PC-9 (cell line): Measurements from ENCODE around the gene ADAMTS8. TPM values are rescaled to one million over a fixed set of nuclear protein-coding genes. Genes with fewer than 3 reads are reported as not detected.

ENCODE experiments used
- BruUV-seq: library from RNA; stranded (reverse); fragments of 400-500 nt; replicated peaks from 2 replicates; lab custom pipeline; 2021; lab: Mats Ljungman, UMichigan
- CTCF ChIA-PET: fragments of 300-600 bp; sonication (Branson Sonifier 250); formaldehyde crosslinking; loops from one replicate; lab custom pipeline; 2022; ENCODE audit warnings: antibody characterized with exemption; lab: Charles Lee
- POLR2A ChIA-PET: fragments of 300-600 bp; sonication (Branson Sonifier 250); formaldehyde crosslinking; loops from one replicate; lab custom pipeline; 2022; ENCODE audit warnings: antibody characterized with exemption; ENCODE audit not compliant: unreplicated experiment; lab: Charles Lee
- DNase-seq, 2 experiments: peaks; one replicate each; pipeline versions ENCODE4 v3.0.0 to v3.0.0-alpha.2; 2015 to 2022; ENCODE audit warnings: mixed read lengths in 1 of 2
- H2AFZ ChIP-seq: fragments of 200-600 bp; sonication (generic); 2 replicates; pipeline ENCODE4 v1.8.1; 2017; ENCODE audit warnings: antibody characterized with exemption
- H3F3A ChIP-seq: fragments of 200-600 bp; sonication (generic); 2 replicates; pipeline ENCODE4 v1.8.1; 2017; ENCODE audit warnings: antibody characterized with exemption, mild to moderate bottlenecking, low read depth; ENCODE audit not compliant: insufficient read depth
- H3K27ac ChIP-seq: fragments of 200-600 bp; sonication (generic); 2 replicates; pipeline ENCODE4 v1.6.1; 2016; ENCODE audit warnings: mixed run types
- H3K27me3 ChIP-seq: fragments of 200-600 bp; sonication (generic); 2 replicates; pipeline ENCODE4 v1.6.1; 2016; ENCODE audit warnings: low read depth, mixed run types; ENCODE audit not compliant: insufficient read depth
- H3K36me3 ChIP-seq: fragments of 200-600 bp; sonication (generic); 2 replicates; pipeline ENCODE4 v1.6.1; 2016; ENCODE audit warnings: low read depth, mixed run types
- H3K4me1 ChIP-seq: fragments of 200-600 bp; sonication (generic); replicated peaks from 2 replicates; pipeline ENCODE4 v1.6.1; 2016; ENCODE audit warnings: mixed run types; ENCODE audit not compliant: insufficient read depth
- H3K4me2 ChIP-seq: fragments of 200-600 bp; sonication (generic); 2 replicates; pipeline ENCODE4 v1.6.1; 2017; ENCODE audit warnings: mixed run types
- H3K4me3 ChIP-seq: fragments of 200-600 bp; sonication (generic); 2 replicates; pipeline ENCODE4 v1.6.1; 2016; ENCODE audit warnings: mixed run types
- H3K79me2 ChIP-seq: fragments of 200-600 bp; sonication (generic); 2 replicates; pipeline ENCODE4 v1.6.1; 2017; ENCODE audit warnings: low read depth, mixed run types
- H3K9me2 ChIP-seq: fragments of 200-600 bp; sonication (generic); 2 replicates; pipeline ENCODE4 v1.8.1; 2017; ENCODE audit warnings: mild to moderate bottlenecking; ENCODE audit not compliant: insufficient read depth
- H3K9me3 ChIP-seq: fragments of 200-600 bp; sonication (generic); 2 replicates; pipeline ENCODE4 v1.8.1; 2016; ENCODE audit warnings: low read depth; ENCODE audit not compliant: insufficient read depth
- H4K20me1 ChIP-seq: fragments of 200-600 bp; sonication (generic); 2 replicates; pipeline ENCODE4 v1.8.1; 2017; ENCODE audit not compliant: insufficient read depth
- EZH2 ChIP-seq: fragments of 200-600 bp; sonication (generic); IDR thresholded peaks from 2 replicates; pipeline ENCODE4 v1.8.0; 2017; ENCODE audit warnings: antibody characterized with exemption, low read depth
- intact Hi-C: fragments of 100-400 bp; cut with micrococcal nuclease; formaldehyde crosslinking; loops from one replicate; pipeline ENCODE4 v1.10.0; 2022; ENCODE audit not compliant: unreplicated experiment
- total RNA-seq: library from RNA; stranded (reverse); gene quantifications from 2 replicates; pipeline ENCODE4 v1.2.3, GENCODE V29; 2021
- TF ChIP-seq, protein P1 (sequence below): fragments of 200-600 bp; sonication (generic); conservative IDR thresholded peaks from 2 replicates; pipeline ENCODE4 v1.6.1; 2017; ENCODE audit warnings: mixed run types, antibody characterized with exemption, mild to moderate bottlenecking, moderate library complexity

Gene ADAMTS8
- total RNA-seq, 1 experiment from 2014 or later: not detected

GRCh38 chr11:130436171-130436570 lies 7.8 kb upstream of the ADAMTS8 start:
- TF ChIP-seq, protein P1, sequence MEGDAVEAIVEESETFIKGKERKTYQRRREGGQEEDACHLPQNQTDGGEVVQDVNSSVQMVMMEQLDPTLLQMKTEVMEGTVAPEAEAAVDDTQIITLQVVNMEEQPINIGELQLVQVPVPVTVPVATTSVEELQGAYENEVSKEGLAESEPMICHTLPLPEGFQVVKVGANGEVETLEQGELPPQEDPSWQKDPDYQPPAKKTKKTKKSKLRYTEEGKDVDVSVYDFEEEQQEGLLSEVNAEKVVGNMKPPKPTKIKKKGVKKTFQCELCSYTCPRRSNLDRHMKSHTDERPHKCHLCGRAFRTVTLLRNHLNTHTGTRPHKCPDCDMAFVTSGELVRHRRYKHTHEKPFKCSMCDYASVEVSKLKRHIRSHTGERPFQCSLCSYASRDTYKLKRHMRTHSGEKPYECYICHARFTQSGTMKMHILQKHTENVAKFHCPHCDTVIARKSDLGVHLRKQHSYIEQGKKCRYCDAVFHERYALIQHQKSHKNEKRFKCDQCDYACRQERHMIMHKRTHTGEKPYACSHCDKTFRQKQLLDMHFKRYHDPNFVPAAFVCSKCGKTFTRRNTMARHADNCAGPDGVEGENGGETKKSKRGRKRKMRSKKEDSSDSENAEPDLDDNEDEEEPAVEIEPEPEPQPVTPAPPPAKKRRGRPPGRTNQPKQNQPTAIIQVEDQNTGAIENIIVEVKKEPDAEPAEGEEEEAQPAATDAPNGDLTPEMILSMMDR: no peak
- TF ChIP-seq EZH2: no peak
- POLR2A ChIA-PET: no interaction called here
- no peaks in the 10 kb centered on the region for H3F3A ChIP-seq
- no peaks in the 10 kb centered on the region for H3K36me3 ChIP-seq
- CTCF ChIA-PET: no interaction called here
- no peak overlapping the region for H3K4me3 ChIP-seq
- H3K27ac ChIP-seq: no peak overlapping the region
- no peaks in the 10 kb centered on the region for H3K79me2 ChIP-seq
- DNase-seq: no peak
- no peaks in the 10 kb centered on the region for H4K20me1 ChIP-seq
- BruUV-seq: no TSS peak
- no peak overlapping the region for H3K4me2 ChIP-seq
- H3K9me2 ChIP-seq: no peaks in the 10 kb centered on the region
- no peaks in the 10 kb centered on the region for H3K27me3 ChIP-seq
- H2AFZ ChIP-seq: no peak overlapping the region
- intact Hi-C loops: loop anchor here (5.0 to 10.0 kb wide), 2 partner anchors 91 to 149 kb away; no protein-coding TSS in a partner anchor
- 0 out of 2 replicates have a peak, but pooled peaks cover 4% of the 10 kb centered on the region for H3K4me1 ChIP-seq
- no peaks in the 10 kb centered on the region for H3K9me3 ChIP-seq

DNA sequence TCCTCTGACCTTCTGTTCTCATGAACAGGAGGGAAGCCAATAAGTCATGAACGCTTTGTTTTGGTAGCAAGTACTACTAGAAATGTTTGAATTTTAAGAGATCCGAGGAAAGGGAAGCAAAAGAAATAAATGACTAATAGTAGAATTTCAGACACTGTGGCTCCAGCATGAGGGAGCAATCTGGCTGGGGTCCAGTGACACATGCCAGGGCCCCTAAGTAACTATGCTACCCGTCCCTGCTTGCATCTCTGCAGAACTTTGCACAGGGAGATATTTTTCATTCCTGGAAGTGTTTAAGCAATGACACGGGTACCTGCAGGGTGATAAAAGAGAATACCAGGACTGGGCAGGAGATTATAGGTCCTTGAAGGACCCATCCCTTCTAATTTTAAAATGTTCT lies 7.3 kb upstream of the ADAMTS8 start:
- CTCF ChIA-PET: interaction anchor here (0.6 to 2.5 kb wide), 3 partner anchors 392 to 426 kb away, joined by 3 to 17 read pairs (median 5); no protein-coding TSS in a partner anchor
- no peak overlapping the region for H3K27ac ChIP-seq
- no peaks in the 10 kb centered on the region for H3K79me2 ChIP-seq
- H2AFZ ChIP-seq: no peak overlapping the region
- POLR2A ChIA-PET: no interaction called here
- H3K9me2 ChIP-seq: no peaks in the 10 kb centered on the region
- H3K36me3 ChIP-seq: no peaks in the 10 kb centered on the region
- no TSS peak for BruUV-seq
- no peak overlapping the region for H3K4me2 ChIP-seq
- intact Hi-C loops: loop anchor here (1.0 to 10.0 kb wide), 7 partner anchors 92 to 459 kb away; no protein-coding TSS in a partner anchor
- no peaks in the 10 kb centered on the region for H3K27me3 ChIP-seq
- no peaks in the 10 kb centered on the region for H3K9me3 ChIP-seq
- H3K4me3 ChIP-seq: no peak overlapping the region
- no peak for DNase-seq
- H4K20me1 ChIP-seq: no peaks in the 10 kb centered on the region
- 0 out of 2 replicates have a peak, but pooled peaks cover 4% of the 10 kb centered on the region for H3K4me1 ChIP-seq
- no peaks in the 10 kb centered on the region for H3F3A ChIP-seq
- TF ChIP-seq EZH2: no peak
- TF ChIP-seq, protein P1: no peak

DNA sequence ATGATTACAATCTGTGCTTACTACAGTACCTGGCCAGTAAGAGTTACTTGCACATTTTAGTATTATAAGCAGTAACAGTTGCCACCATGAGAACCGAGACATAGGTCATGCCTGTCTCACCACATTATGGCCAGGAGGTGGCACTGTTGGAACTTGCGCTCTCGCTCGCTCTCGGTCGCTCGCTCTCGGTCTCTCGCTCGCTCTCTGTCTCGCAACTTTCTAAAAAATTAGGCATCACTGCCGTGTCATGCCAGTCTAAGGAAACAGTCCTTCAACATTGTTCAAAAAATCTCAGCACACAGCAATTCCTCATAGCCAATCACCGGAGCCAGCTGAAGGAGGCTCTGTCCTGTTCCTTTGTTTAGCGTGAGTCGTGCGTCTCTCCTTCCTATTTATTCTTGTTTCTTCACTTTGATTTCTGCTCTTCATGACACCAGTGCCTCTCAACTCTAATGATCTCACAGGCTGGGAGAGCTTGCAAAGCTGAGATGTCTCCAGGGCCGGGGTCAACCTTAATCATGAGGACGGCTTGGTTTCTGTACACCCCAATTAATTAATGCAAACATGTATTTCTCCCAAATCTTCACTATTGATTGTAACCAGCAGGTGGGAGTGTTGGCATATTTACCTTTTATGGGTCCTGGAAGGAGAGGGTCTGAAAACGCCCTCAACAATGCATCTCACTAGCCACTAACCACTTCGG lies 6.3 kb upstream of the ADAMTS8 start:
- peak overlapping the region; percentile 98 for H2AFZ ChIP-seq
- no peaks in the 10 kb centered on the region for H4K20me1 ChIP-seq
- POLR2A ChIA-PET: interaction anchor here (0.7 kb wide), 1 partner anchor 9 kb away, joined by 4 read pairs; no protein-coding TSS in a partner anchor
- H3K79me2 ChIP-seq: no peaks in the 10 kb centered on the region
- TF ChIP-seq, protein P1: peak; percentile 86
- TF ChIP-seq EZH2: no peak
- 0 out of 2 replicates have a peak, but pooled peaks cover 4% of the 10 kb centered on the region for H3K4me1 ChIP-seq
- intact Hi-C loops: loop anchor here (1.0 to 10.0 kb wide), 10 partner anchors 42 to 512 kb away; no protein-coding TSS in a partner anchor
- CTCF ChIA-PET: interaction anchor here (0.7 to 2.5 kb wide), 4 partner anchors 393 to 447 kb away, joined by 3 to 17 read pairs (median 5); no protein-coding TSS in a partner anchor
- H3K4me2 ChIP-seq: peak overlapping the region; percentile 92
- H3K27ac ChIP-seq: peak overlapping the region; percentile 34; the same call in 1 of the 2 replicates
- DNase-seq: peak; percentile 69 to 84
- no peaks in the 10 kb centered on the region for H3K9me3 ChIP-seq
- no peaks in the 10 kb centered on the region for H3K9me2 ChIP-seq
- H3K36me3 ChIP-seq: no peaks in the 10 kb centered on the region
- H3F3A ChIP-seq: no peaks in the 10 kb centered on the region
- peaks cover 10% of the 10 kb centered on the region; the same call in 1 of the 2 replicates for H3K27me3 ChIP-seq
- no TSS peak for BruUV-seq
- peak overlapping the region; percentile 69 for H3K4me3 ChIP-seq
